Effector memory CD8-positive, alpha-beta T cell (primary cell): Measurements from ENCODE around the gene SMS.
"Not testable (repeated sequence)": the region's sequence is repeated elsewhere in the genome, so short reads cannot be mapped to it uniquely, and the experiment has no call there.

Experiments used
- ATAC-seq: fragments of 150-1000 bp; cut with Tn5 transposase; replicated peaks from 2 replicates; pipeline ENCODE4 v1.10.0; 2021; ENCODE audit warnings: mild to moderate bottlenecking, moderate library complexity
- DNase-seq, 3 experiments: peaks; one replicate each; pipeline ENCODE4 v3.0.0; 2021
- H3K27ac Mint-ChIP-seq, 2 donors: one replicate each; pipeline ENCODE4 v1.8.0; 2022; ENCODE audit warnings: mild to moderate bottlenecking in 2 of 2, mixed read lengths in 2 of 2, moderate library complexity in 2 of 2
- H3K27me3 Mint-ChIP-seq, 2 donors: one replicate each; pipeline ENCODE4 v1.8.0; 2022; ENCODE audit warnings: mixed read lengths in 2 of 2
- H3K36me3 Mint-ChIP-seq: one replicate; pipeline ENCODE4 v1.8.0; 2022; ENCODE audit warnings: mild to moderate bottlenecking, moderate library complexity, mixed read lengths; ENCODE audit not compliant: insufficient read depth
- H3K4me1 Mint-ChIP-seq, 2 donors: one replicate each; pipeline ENCODE4 v1.8.0; 2022; ENCODE audit warnings: low read depth in 2 of 2, mixed read lengths in 2 of 2
- H3K4me3 Mint-ChIP-seq, 2 donors: one replicate each; pipeline ENCODE4 v1.8.0; 2022; ENCODE audit warnings: mild to moderate bottlenecking in 2 of 2, mixed read lengths in 2 of 2, moderate library complexity in 2 of 2
- H3K9me3 Mint-ChIP-seq, 2 donors: one replicate each; pipeline ENCODE4 v1.8.0; 2022; ENCODE audit warnings: mixed read lengths in 2 of 2

The SMS gene

GRCh38 chrX:21939906-21940305 is 603 bp upstream of the SMS start:
- peak overlapping the region; percentile 68 to 76 for H3K4me3 Mint-ChIP-seq
- H3K36me3 Mint-ChIP-seq, result peaks cover 5% of the 10 kb centered on the region
- H3K4me1 Mint-ChIP-seq, result peaks cover 12 to 17% of the 10 kb centered on the region in 2 donors
- ATAC-seq (no peak), DNase-seq (no peak)
- no peaks in the 10 kb centered on the region for H3K27me3 Mint-ChIP-seq
- no peaks in the 10 kb centered on the region for H3K9me3 Mint-ChIP-seq
- peak overlapping the region; percentile 36 to 78 for H3K27ac Mint-ChIP-seq

GRCh38 chrX:21943460-21944135 is 3.1 kb downstream of the SMS start:
- Mint-ChIP-seq H3K4me3 (peak overlapping the region; percentile 11 to 82), H3K27me3 (no peaks in the 10 kb centered on the region), H3K9me3 (no peaks in the 10 kb centered on the region), H3K4me1 (peaks cover 21 to 32% of the 10 kb centered on the region in 2 donors), H3K27ac (peak overlapping the region in 1 of 2 donors; percentile 72), H3K36me3 (peaks cover 11% of the 10 kb centered on the region)
- no peak for ATAC-seq
- DNase-seq, result no peak

- Mint-ChIP-seq H3K4me1 (peaks cover 21 to 34% of the 10 kb centered on the region in 2 donors), H3K36me3 (peaks cover 11% of the 10 kb centered on the region), H3K27ac (peak overlapping the region in 1 of 2 donors; percentile 72), H3K4me3 (peak overlapping the region in 1 of 2 donors; percentile 82), H3K9me3 (no peaks in the 10 kb centered on the region), H3K27me3 (no peaks in the 10 kb centered on the region)
- no peak for DNase-seq
- ATAC-seq, result no peak
Observed at GRCh38 chrX:21944136-21944615, 3.7 kb downstream of the SMS start.

GRCh38 chrX:21946925-21947641 is 6.6 kb downstream of the SMS start:
- peak overlapping the region; percentile 26 to 90 for H3K27ac Mint-ChIP-seq

GRCh38 chrX:21947671-21948070 is 7.2 kb downstream of the SMS start:
- Mint-ChIP-seq H3K27ac (peak overlapping the region; percentile 26 to 90), H3K4me1 (peaks cover 17 to 39% of the 10 kb centered on the region in 2 donors), H3K9me3 (no peaks in the 10 kb centered on the region), H3K36me3 (peaks cover 6% of the 10 kb centered on the region), H3K27me3 (no peaks in the 10 kb centered on the region), H3K4me3 (peak overlapping the region in 1 of 2 donors; percentile 56)
- no peak for ATAC-seq
- DNase-seq, result no peak

More at GRCh38 chrX:21946925-21947641, 6.6 kb downstream of the SMS start:
- ATAC-seq, result no peak
- Mint-ChIP-seq H3K9me3 (no peaks in the 10 kb centered on the region), H3K27me3 (no peaks in the 10 kb centered on the region), H3K4me1 (peaks cover 18 to 44% of the 10 kb centered on the region in 2 donors), H3K36me3 (peaks cover 8% of the 10 kb centered on the region), H3K4me3 (peak overlapping the region; percentile 45 to 56)
- DNase-seq, result no peak

- H3K4me3 Mint-ChIP-seq, result peak overlapping the region in 1 of 2 donors; percentile 25
- peak overlapping the region in 1 of 2 donors; percentile 71 for H3K27ac Mint-ChIP-seq
- H3K36me3 Mint-ChIP-seq, result peaks cover 9% of the 10 kb centered on the region
- no peaks in the 10 kb centered on the region for H3K27me3 Mint-ChIP-seq
- ATAC-seq, result peak; percentile 77
- H3K4me1 Mint-ChIP-seq, result peaks cover 18 to 37% of the 10 kb centered on the region in 2 donors
- H3K9me3 Mint-ChIP-seq, result no peaks in the 10 kb centered on the region
- DNase-seq, result peak in 1 of 3 experiments; percentile 12
Observed at GRCh38 chrX:21948897-21949578, 8.5 kb downstream of the SMS start.

- Mint-ChIP-seq H3K27me3 (no peaks in the 10 kb centered on the region), H3K9me3 (no peaks in the 10 kb centered on the region), H3K4me3 (no peak overlapping the region), H3K36me3 (peaks cover 9% of the 10 kb centered on the region), H3K4me1 (peaks cover 18 to 38% of the 10 kb centered on the region in 2 donors), H3K27ac (no peak overlapping the region)
- DNase-seq (no peak), ATAC-seq (no peak)
Observed at GRCh38 chrX:21949689-21950088, 9.2 kb downstream of the SMS start.

- not testable (repeated sequence) for H3K27ac Mint-ChIP-seq, H3K4me3 Mint-ChIP-seq, ATAC-seq, H3K9me3 Mint-ChIP-seq, DNase-seq, H3K27me3 Mint-ChIP-seq
- Mint-ChIP-seq H3K4me1 (peaks cover 20 to 38% of the 10 kb centered on the region in 2 donors), H3K36me3 (peaks cover 12% of the 10 kb centered on the region)
Observed at GRCh38 chrX:21950557-21950956, 10.0 kb downstream of the SMS start.

- H3K4me3 Mint-ChIP-seq, result no peak overlapping the region
- peak overlapping the region in 1 of 2 donors; percentile 84 for H3K27ac Mint-ChIP-seq
- H3K36me3 Mint-ChIP-seq, result peaks cover 6% of the 10 kb centered on the region
- no peak for DNase-seq
- H3K27me3 Mint-ChIP-seq, result no peaks in the 10 kb centered on the region
- no peaks in the 10 kb centered on the region for H3K9me3 Mint-ChIP-seq
- no peak for ATAC-seq
- H3K4me1 Mint-ChIP-seq, result peaks cover 12 to 30% of the 10 kb centered on the region in 2 donors
Observed at GRCh38 chrX:21952624-21953023, 12.1 kb downstream of the SMS start.

GRCh38 chrX:21953195-21953830 is 12.8 kb downstream of the SMS start:
- not testable (repeated sequence) for H3K4me3 Mint-ChIP-seq, DNase-seq, H3K27ac Mint-ChIP-seq, ATAC-seq, H3K27me3 Mint-ChIP-seq, H3K9me3 Mint-ChIP-seq, H3K36me3 Mint-ChIP-seq
- H3K4me1 Mint-ChIP-seq, result peaks cover 11 to 31% of the 10 kb centered on the region in 2 donors

GRCh38 chrX:21955403-21956189 is 15.1 kb downstream of the SMS start:
- Mint-ChIP-seq H3K4me1 (peaks cover 24 to 41% of the 10 kb centered on the region in 2 donors), H3K4me3 (peak overlapping the region in 1 of 2 donors; percentile 46), H3K27ac (no peak overlapping the region), H3K36me3 (peaks cover 6% of the 10 kb centered on the region), H3K27me3 (no peaks in the 10 kb centered on the region), H3K9me3 (no peaks in the 10 kb centered on the region)
- ATAC-seq (no peak), DNase-seq (no peak)

GRCh38 chrX:21956783-21957182 is 16.3 kb downstream of the SMS start:
- no peak for DNase-seq
- Mint-ChIP-seq H3K27me3 (no peaks in the 10 kb centered on the region), H3K9me3 (no peaks in the 10 kb centered on the region), H3K4me1 (peaks cover 29 to 48% of the 10 kb centered on the region in 2 donors), H3K27ac (no peak overlapping the region), H3K4me3 (no peak overlapping the region), H3K36me3 (peaks cover 6% of the 10 kb centered on the region)
- ATAC-seq, result no peak
